Esophagus mucosa (tissue), 1 donor: ENCODE measurements around the gene CRTC3. TPM values are rescaled to one million over a fixed set of nuclear protein-coding genes. Genes with fewer than 3 reads are reported as not detected.
"Not testable (repeated sequence)": the region's sequence is repeated elsewhere in the genome, so short reads cannot be mapped to it uniquely, and the experiment has no call there.

Experiments used
- ATAC-seq: fragments of 200-7000 bp; cut with Tn5 transposase; one replicate; pipeline ENCODE4 v1.9.1; 2020
- total RNA-seq: library from RNA; stranded (reverse); gene quantifications from one replicate; pipeline ENCODE4 v1.2.4, GENCODE V29; 2023
- donor health status: DM: yes; HTN: yes; CAD: no.

Gene CRTC3
- total RNA-seq, 1 donor from 2014 or later = 13.0 TPM

- no peak for ATAC-seq
Measured at GRCh38 chr15:90629217-90629616, 99.5 kb downstream of the CRTC3 start.

- ATAC-seq = no peak
Measured at GRCh38 chr15:90633360-90633759, 103.6 kb downstream of the CRTC3 start.

- ATAC-seq = not testable (repeated sequence)
Measured at GRCh38 chr15:90636993-90637392, 107.3 kb downstream of the CRTC3 start.

- no peak for ATAC-seq
Measured at GRCh38 chr15:90637693-90638092, 108.0 kb downstream of the CRTC3 start.

GRCh38 chr15:90638201-90638691 is 108.5 kb downstream of the CRTC3 start:
- ATAC-seq = no peak

DNA sequence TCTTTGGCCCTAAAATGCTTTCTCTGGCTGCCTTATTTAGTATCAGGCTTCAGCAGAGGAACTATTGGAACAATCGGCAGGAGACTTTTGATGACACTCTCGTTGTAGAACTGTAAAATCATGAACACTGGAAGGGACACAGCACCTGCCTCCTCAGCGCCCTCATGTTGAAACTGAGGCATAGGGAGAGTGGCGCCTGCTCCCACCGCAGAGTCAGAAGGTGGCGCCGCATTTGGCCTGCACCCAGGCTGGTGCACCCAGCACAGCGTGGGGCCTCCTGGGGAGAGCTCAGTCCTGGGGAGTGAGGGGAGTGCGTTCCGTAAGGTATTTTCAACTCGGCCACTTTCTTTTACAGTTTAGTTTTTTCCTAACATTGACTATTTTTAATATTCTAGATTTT is 109.2 kb downstream of the CRTC3 start:
- no peak for ATAC-seq

- ATAC-seq = no peak
Measured at GRCh38 chr15:90640862-90641261, 111.1 kb downstream of the CRTC3 start.

- no peak for ATAC-seq
Measured at GRCh38 chr15:90641581-90642463, 112.1 kb downstream of the CRTC3 start.

DNA sequence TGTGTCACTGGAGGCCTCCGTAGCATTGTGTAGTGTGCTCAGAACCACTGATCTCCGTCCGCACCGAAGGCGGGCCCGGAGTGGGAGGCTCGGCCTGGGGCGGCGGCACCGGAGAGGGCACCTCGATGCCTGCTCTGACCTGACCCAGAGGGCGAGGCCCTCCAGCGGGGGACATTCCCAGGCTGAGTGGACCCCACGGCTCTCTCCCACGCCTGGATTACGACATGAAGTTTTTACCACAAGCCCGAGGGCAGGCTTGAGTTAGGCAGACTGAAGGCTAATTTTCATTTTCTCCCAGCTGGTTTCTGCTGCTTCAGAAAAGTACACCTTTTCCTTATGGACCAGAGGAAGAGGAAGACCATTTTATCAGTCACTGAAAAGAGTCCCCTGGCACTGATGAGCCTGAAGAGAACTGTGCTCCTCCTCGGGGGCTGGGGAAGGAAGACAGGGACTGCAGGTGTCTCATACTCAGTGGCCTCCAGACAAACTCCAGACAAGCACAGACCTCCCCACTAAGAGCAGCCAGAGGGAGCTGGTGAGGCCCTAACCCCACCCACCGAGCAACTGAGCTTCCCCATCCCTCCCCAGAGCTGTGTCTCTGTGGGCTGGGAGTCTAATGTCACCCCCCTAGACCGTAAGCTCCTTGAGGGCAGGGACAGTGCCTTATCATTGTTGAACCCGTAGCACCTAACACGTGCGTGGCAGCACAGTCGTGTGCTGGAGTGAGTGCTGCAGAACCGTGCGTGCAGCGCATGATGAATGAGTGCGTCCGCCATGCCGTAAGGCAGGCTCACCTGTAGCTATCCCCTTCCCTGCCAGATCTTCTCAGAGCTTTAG is 113.0 kb downstream of the CRTC3 start:
- ATAC-seq = peak; percentile 58

DNA sequence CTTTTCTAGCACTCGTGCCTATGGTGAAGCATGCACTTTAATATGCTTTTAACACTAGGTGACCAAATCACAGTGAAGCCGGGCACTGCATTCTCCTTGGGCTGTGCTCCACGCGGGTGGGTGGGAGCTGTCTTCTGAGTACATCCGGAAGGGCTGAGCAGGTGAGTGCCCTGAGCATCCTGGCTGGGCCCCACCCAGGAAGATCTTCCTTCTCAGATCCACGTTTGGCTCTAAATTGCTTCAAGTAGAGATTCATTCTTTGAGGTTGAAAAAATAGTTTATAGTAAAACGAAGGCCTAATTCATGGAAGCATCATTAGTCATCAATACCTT is 113.5 kb downstream of the CRTC3 start:
- ATAC-seq = no peak

GRCh38 chr15:90644526-90644925 is 114.8 kb downstream of the CRTC3 start:
- no peak for ATAC-seq

DNA sequence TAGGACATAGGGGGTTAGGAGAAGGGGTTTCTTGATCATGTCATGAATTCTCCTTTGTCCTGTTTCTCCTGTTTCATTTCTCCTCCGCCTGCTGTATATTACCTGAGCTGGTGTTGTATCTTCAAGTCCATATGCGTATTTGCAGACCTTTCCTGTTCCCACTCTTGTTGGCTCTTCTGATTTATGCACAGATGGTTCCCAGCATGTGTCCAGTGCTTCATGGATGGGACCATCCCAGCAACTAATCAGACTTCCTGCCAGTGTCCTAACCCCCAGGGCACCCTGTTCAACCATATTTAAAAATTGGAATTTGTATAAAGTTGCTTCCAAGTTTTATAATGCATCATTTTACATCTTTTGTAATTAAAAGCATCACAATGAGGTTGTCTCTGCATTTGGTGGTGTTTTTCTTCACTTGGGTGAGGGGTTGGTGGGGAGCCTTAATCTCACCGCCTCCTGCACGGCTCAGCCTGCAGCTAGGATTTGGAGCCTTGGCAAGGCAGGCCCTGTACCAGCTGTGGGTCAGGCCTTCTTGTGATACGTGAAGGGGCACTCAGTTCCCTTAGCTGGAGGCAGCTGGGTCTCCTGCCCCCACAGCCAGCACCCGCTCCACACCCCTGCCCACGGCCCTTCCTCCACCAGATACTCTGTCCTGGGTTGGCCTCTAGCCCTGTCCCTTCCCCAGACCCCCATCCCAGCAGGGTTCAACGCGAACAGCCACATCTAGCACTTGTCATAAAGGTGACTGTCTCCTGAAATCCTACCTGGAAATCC is 115.4 kb downstream of the CRTC3 start:
- ATAC-seq = no peak

DNA sequence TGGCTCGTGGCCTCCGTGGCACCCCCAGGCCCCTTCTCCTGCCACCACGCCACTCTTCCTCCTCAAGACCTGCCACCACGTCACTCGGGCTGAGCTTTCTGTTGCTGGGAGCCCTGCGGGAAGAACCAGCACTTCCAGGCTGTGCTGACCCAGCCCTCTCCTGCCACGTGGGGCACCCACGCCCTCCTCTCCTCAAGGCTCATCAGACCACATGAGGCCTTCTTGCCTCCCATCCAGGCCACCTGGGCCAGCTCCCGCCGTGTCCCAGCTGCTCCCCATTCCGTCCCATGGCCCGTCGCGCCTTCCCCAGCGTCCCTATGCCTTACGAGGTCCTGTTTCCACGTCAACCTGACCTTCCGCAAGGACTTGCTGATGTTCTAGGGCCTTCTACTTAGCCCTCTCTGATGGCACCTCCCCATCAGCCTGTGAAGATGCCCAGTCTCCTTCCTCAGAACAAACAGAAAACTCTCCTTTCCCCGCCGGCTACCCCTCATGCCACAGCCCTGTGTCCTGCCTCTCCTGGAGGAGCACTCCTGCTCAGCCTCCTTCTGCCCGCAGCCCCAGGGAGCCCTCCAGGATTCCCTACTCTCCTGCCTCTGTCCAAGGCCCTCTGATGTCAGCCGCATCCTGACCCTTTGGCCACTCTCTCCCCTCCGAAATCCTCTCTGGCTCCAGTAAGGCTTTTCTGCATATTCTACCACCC is 116.3 kb downstream of the CRTC3 start:
- peak; percentile 55 for ATAC-seq

GRCh38 chr15:90646662-90647305 is 117.1 kb downstream of the CRTC3 start:
- ATAC-seq = no peak

- peak; percentile 21 for ATAC-seq
Measured at GRCh38 chr15:90647326-90647725, 117.6 kb downstream of the CRTC3 start.

DNA sequence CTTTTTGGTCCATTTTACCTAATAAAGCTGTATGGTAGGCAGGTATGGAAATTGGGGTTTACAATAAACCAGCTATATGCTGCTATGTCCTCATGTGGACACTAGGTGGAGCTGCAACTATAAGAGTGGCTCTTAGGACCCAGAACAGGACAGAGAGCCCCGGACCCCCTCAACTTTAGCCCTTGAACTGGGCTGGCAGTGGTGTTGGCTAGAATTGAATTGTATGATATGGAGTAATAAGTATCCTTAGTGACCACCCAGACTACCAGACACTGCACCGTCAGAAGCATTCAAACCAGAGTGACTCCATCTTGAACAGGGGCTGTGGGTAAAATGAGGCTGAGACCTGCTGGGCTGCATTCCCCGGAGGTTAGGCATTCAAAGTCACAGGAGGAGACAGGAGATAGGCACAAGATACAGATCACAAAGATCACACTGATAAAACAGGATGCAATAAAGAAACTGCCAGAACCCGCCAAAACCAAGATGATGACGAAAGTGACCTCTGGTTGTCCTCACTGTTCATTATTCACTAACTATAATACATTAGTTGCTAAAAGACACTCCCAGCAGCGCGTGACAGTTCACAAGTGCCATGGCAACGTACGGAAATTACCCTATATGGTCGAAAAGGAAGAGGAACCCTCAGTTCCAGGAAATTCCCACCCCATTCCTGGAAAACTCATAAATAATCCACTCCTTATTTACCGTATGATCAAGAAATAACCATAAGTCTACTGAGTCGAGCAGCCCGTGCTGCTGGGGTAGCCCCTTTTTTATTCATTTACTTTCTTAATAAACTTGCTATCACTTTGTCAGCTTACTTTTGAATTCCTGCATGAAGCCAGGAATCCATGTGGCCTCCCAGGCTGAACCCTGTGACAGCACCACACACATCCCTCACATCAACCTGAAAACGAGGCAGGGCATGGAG is 118.7 kb downstream of the CRTC3 start:
- ATAC-seq = peak; percentile 75

DNA sequence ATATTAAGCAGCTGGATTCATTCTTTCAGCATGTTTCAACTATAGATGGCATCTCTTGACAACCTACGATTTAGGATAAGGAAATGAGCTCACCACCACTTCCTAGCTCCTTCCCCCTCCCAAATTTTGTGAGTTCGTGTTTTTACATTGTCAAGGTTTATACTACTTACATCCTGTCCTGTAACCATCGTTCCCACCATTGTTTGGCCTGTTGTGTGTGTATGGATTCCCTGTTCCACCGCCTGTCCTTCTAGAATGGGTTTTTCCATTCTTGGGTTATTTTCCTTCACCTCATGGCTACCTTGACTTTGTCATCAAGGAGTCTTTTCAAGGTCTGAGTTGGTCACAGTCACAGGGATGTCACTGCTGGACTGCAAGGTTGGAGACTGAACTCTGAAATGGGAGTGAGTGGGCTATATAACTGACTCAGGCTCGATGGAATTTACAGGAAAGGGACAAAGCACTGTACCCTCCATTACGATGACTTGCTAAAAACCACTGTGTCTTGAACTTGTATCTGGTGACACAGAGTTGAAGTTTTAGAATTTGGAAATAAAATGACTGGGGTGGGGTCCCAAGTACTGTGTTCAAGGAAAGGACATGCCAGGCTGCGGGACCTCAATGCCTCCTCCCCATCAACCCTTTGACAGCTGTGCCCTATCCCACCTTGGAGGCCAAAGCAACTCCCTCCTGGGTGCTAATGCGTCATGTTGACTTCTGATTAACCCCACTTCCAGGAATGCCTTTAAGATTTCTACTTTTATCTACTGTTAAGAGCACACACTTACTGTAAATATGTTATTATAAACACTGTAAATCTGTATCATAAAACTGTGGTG is 120.6 kb downstream of the CRTC3 start:
- ATAC-seq = no peak

GRCh38 chr15:90650956-90651689 is 121.4 kb downstream of the CRTC3 start:
- no peak for ATAC-seq
